C4-2B (cell line): Measurements from ENCODE around the gene SLC9A1.

Experiments
- CTCF ChIP-seq: fragments of 450-650 bp; conservative IDR thresholded peaks from 2 replicates; pipeline ENCODE4 v1.5.1; 2017; ENCODE audit warnings: mild to moderate bottlenecking
- ZFX ChIP-seq: fragments of 450-650 bp; IDR thresholded peaks from 2 replicates; pipeline ENCODE4 v1.6.1; 2017

GRCh38 chr1:27084107-27084506 lies 70.8 kb downstream of the SLC9A1 start:
- TF ChIP-seq CTCF (no peak), ZFX (no peak)
